Kidney (tissue), 14 donors: ENCODE results near the gene PFDN1. TPM values are rescaled to one million over a fixed set of nuclear protein-coding genes. Genes with fewer than 3 reads are reported as not detected.
A peak's percentile ranks its signal among the peaks of the same experiment; 100 is the strongest.

Experiments used
- DNase-seq, 5 donors: peaks; one replicate each; pipeline ENCODE4 v3.0.0-alpha.2; 2013 to 2020
- FAIRE-seq: peaks from 2 replicates; lab custom pipeline; 2012; peaks lifted over from hg19 to GRCh38; lab: Jason Lieb, UNC
- H3K27ac ChIP-seq, 2 donors: one replicate each; pipeline ENCODE4 v1.7.0; 2013; ENCODE audit warnings: low read depth in 2 of 2, low read length in 2 of 2, inconsistent platforms in 1 of 2
- H3K27me3 ChIP-seq: one replicate; pipeline ENCODE4 v1.7.1; 2013; ENCODE audit warnings: low read length, inconsistent platforms; ENCODE audit not compliant: control insufficient read depth, insufficient read depth
- H3K36me3 ChIP-seq, 3 donors: one replicate each; pipeline versions ENCODE4 v1.7.0 to v1.7.1; 2013; ENCODE audit warnings: low read length in 3 of 3, control low read depth in 1 of 3, inconsistent platforms in 1 of 3; ENCODE audit not compliant: insufficient read depth in 3 of 3, control insufficient read depth in 2 of 3
- H3K4me1 ChIP-seq, 3 donors: one replicate each; pipeline versions ENCODE4 v1.7.0 to v1.7.1; 2013; ENCODE audit warnings: low read length in 3 of 3, inconsistent platforms in 1 of 3, low read depth in 1 of 3; ENCODE audit not compliant: control insufficient read depth in 2 of 3, insufficient read depth in 2 of 3
- H3K4me3 ChIP-seq, 3 donors: one replicate each; pipeline versions ENCODE4 v1.7.0 to v1.8.1; 2013; ENCODE audit warnings: low read length in 3 of 3, control low read depth in 1 of 3, inconsistent platforms in 1 of 3
- H3K9ac ChIP-seq, 3 donors: one replicate each; pipeline versions ENCODE4 v1.7.0 to v1.7.1; 2013; ENCODE audit warnings: low read length in 3 of 3, control low read depth in 1 of 3, inconsistent platforms in 1 of 3
- H3K9me3 ChIP-seq, 3 donors: one replicate each; pipeline versions ENCODE4 v1.7.0 to v1.7.1; 2013; ENCODE audit warnings: low read length in 3 of 3, control low read depth in 1 of 3, inconsistent platforms in 1 of 3; ENCODE audit not compliant: control insufficient read depth in 2 of 3, insufficient read depth in 1 of 3
- intact Hi-C: fragments of 100-400 bp; cut with DNase I; formaldehyde crosslinking; loops from one replicate; pipeline ENCODE4 v1.11.1; 2022
- polyA plus RNA-seq: library from polyadenylated mRNA; stranded (reverse); fragments of 350-450 nt; fragmentation: Illumina TruSeq; extraction: RNeasy Lipid Tissue Mini Kit (QIAGEN cat#74804); gene quantifications from one replicate; pipeline ENCODE4 v1.2.3, GENCODE V29; 2014; ENCODE audit warnings: low read depth, low replicate concordance; ENCODE audit not compliant: insufficient read depth
- total RNA-seq: library from RNA; stranded (reverse); fragmentation: NEBNext Ultra II Directional; extraction: Animal tissue kit (Norgen Biotek cat#: 25700); gene quantifications from one replicate; pipeline ENCODE4 v1.2.1, GENCODE V29; 2021
- TF ChIP-seq, protein P1 (sequence below): IDR thresholded peaks from 3 replicates; pipeline ENCODE4 v1.5.1; 2012; ENCODE audit warnings: mild to moderate bottlenecking, moderate library complexity, borderline replicate concordance; ENCODE audit not compliant: insufficient read depth; ENCODE audit errors: extremely low read depth
- donor health status: control.
- donor health status: control.
- donor health status: control.
- donor health status: control.
- donor health status: control.
- donor health status: DM: yes; HTN: yes; CAD: no.
- donor health status: Normal renal cell carcinoma (clear cell type).

Gene PFDN1
- total and polyA plus RNA-seq, 2 donors from 2014 or later, result 48.9 to 85.8 TPM

DNA sequence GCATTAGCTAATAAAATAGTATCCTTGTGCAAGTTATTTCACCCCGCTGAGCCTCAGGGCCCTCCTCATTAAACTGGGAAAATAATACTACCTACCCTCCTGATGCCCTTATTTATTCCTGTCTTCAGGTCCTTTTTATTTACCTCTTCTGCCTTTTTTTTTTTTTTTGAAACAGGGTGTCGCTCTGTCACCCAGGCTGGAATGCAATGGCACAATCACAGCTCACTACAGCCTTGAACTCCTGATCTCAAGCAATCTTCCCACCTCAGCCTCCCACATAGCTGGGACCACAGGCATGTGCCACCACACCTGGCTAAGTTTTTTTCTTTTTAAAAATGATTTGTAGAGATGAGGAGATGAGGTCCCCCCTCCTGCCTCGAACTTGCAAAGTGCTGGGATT, 22.6 kb upstream of the PFDN1 start:
- H3K27ac ChIP-seq, result no peak overlapping the region
- H3K36me3 ChIP-seq, result no peaks in the 10 kb centered on the region
- peaks cover 9 to 19% (median 19%) of the 10 kb centered on the region in 3 donors for H3K4me1 ChIP-seq
- no peaks in the 10 kb centered on the region for H3K27me3 ChIP-seq
- no peak for FAIRE-seq
- TF ChIP-seq, protein P1, sequence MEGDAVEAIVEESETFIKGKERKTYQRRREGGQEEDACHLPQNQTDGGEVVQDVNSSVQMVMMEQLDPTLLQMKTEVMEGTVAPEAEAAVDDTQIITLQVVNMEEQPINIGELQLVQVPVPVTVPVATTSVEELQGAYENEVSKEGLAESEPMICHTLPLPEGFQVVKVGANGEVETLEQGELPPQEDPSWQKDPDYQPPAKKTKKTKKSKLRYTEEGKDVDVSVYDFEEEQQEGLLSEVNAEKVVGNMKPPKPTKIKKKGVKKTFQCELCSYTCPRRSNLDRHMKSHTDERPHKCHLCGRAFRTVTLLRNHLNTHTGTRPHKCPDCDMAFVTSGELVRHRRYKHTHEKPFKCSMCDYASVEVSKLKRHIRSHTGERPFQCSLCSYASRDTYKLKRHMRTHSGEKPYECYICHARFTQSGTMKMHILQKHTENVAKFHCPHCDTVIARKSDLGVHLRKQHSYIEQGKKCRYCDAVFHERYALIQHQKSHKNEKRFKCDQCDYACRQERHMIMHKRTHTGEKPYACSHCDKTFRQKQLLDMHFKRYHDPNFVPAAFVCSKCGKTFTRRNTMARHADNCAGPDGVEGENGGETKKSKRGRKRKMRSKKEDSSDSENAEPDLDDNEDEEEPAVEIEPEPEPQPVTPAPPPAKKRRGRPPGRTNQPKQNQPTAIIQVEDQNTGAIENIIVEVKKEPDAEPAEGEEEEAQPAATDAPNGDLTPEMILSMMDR, result no peak
- H3K9me3 ChIP-seq, result no peaks in the 10 kb centered on the region
- H3K4me3 ChIP-seq, result no peak overlapping the region
- no peak overlapping the region for H3K9ac ChIP-seq
- intact Hi-C loops, result no loop called here
- DNase-seq, result no peak

DNA sequence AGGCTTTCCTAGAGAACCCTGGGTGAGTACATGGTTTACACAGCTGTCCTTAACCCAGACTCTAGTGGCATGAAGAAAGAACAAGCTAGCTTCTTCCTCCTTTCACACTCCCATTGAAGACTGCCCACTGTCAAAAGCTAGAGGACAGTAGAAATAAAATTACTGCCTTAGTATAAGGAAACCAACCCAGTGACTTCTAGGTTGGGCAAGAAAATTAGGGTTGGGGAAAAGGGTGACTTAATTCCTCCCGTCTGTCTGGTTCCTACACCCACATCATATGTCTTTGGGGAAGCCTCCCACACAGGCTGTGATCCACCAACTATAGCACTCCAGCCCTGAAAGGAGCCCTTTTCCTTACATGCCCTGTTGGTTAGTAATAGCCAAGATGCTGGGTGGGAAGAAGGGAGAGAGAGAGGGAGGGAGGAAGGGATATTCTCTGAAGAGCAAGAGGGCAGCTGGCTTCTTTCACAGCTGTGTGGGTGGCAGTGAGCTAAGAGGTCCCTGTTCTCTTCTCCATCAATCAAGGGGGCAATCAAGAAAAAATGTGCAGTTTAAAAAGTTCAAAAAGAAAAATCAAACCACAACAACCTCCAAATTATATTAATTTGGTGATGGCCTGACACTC, 21.8 kb upstream of the PFDN1 start:
- Histone ChIP-seq H3K27me3 (no peaks in the 10 kb centered on the region), H3K4me3 (no peak overlapping the region), H3K36me3 (no peaks in the 10 kb centered on the region), H3K9me3 (no peaks in the 10 kb centered on the region), H3K27ac (peak overlapping the region in 1 of 2 donors; percentile 52), H3K4me1 (peaks cover 9 to 19% (median 19%) of the 10 kb centered on the region in 3 donors), H3K9ac (peak overlapping the region in 1 of 3 donors; percentile 9)
- peak in 4 of 5 donors; percentile 46 to 86 (median 76) for DNase-seq
- no peak for FAIRE-seq
- intact Hi-C loops, result no loop called here
- TF ChIP-seq, protein P1, result no peak

DNA sequence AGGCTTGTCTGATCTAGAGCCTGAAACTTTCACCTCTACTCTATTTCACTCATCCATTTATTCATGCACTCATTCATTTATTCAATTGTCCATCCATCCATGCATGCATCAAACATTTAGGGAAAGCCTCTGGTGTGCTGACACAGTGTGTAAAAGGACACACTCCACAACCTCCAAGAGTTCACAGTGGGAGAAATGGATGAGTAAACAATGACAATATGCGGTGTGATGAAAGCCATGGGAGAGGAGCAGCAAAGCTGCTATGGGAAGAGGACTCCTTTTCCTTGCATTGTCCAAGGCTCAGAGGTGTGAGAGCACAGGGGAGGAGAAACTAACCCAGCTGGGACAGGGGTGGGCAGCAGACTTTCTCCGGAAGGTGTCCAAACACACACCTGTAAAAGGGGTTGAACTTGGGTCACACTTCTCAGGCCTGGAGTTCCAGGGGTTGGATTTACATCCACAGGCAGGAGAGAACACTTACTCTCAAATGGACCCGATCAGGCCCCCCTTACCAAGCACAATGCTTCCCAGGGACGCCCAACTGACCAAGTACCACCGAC, 21.2 kb upstream of the PFDN1 start:
- Histone ChIP-seq H3K27me3 (no peaks in the 10 kb centered on the region), H3K36me3 (no peaks in the 10 kb centered on the region), H3K9ac (peak overlapping the region in 1 of 3 donors; percentile 9), H3K4me3 (no peak overlapping the region), H3K27ac (peak overlapping the region in 1 of 2 donors; percentile 52), H3K9me3 (no peaks in the 10 kb centered on the region), H3K4me1 (peaks cover 9 to 19% (median 19%) of the 10 kb centered on the region in 3 donors)
- no peak for FAIRE-seq
- DNase-seq, result peak in 1 of 5 donors; percentile 33
- intact Hi-C loops, result no loop called here
- TF ChIP-seq, protein P1, result no peak
